Panc1 (cell line): ENCODE measurements around the gene CNOT1. TPM values are rescaled to one million over a fixed set of nuclear protein-coding genes. Genes with fewer than 3 reads are reported as not detected.
"Not testable (repeated sequence)": the region's sequence is repeated elsewhere in the genome, so short reads cannot be mapped to it uniquely, and the experiment has no call there.

Experiments
- ATAC-seq: fragments of 200-7000 bp; cut with Tn5 transposase; 2 replicates; pipeline ENCODE4 v1.9.1; 2020; ENCODE audit warnings: mild to moderate bottlenecking, moderate library complexity
- BruUV-seq: library from RNA; stranded (reverse); fragments of 400-500 nt; replicated peaks from 2 replicates; lab custom pipeline; 2021; lab: Mats Ljungman, UMichigan
- CTCF ChIA-PET: fragments of 300-600 bp; sonication (Branson Sonifier 250); formaldehyde crosslinking; loops from one replicate; lab custom pipeline; 2022; ENCODE audit warnings: antibody characterized with exemption; lab: Charles Lee
- POLR2A ChIA-PET: fragments of 300-600 bp; sonication (Branson Sonifier 250); formaldehyde crosslinking; loops from one replicate; lab custom pipeline; 2022; ENCODE audit warnings: antibody characterized with exemption; lab: Charles Lee
- DNase-seq: peaks from one replicate; pipeline ENCODE4 v3.0.0-alpha.2; 2010; ENCODE audit warnings: low read depth, low spot score
- H3K27ac ChIP-seq: 2 replicates; pipeline ENCODE4 v1.5.1; 2011; ENCODE audit warnings: mild to moderate bottlenecking, low read length, inconsistent platforms
- H3K27me3 ChIP-seq: fragments of 200-500 bp; sonication (Bioruptor generic); 2 replicates; pipeline ENCODE4 v1.6.0; 2014; ENCODE audit warnings: low read length, inconsistent platforms; ENCODE audit not compliant: control insufficient read depth, insufficient read depth
- H3K36me3 ChIP-seq: fragments of 200-500 bp; sonication (Bioruptor generic); 2 replicates; pipeline ENCODE4 v1.5.1; 2014; ENCODE audit warnings: inconsistent platforms, mild to moderate bottlenecking, low read length, moderate library complexity; ENCODE audit not compliant: control insufficient read depth, insufficient read depth
- H3K4me1 ChIP-seq: 2 replicates; pipeline ENCODE4 v1.5.1; 2011; ENCODE audit warnings: inconsistent platforms, mild to moderate bottlenecking, low read length, moderate library complexity; ENCODE audit not compliant: control insufficient read depth, insufficient read depth
- H3K4me3 ChIP-seq, 2 experiments: 2 replicates each; pipeline ENCODE4 v1.5.1; 2011 to 2012; ENCODE audit warnings: low read depth in 2 of 2, low read length in 2 of 2, mild to moderate bottlenecking in 2 of 2, inconsistent platforms in 1 of 2, moderate library complexity in 1 of 2
- H3K9me3 ChIP-seq: fragments of 200-500 bp; sonication (Bioruptor generic); 2 replicates; pipeline ENCODE4 v1.5.1; 2014; ENCODE audit warnings: low read depth, mild to moderate bottlenecking, inconsistent platforms, low read length, moderate library complexity; ENCODE audit not compliant: control insufficient read depth, insufficient read depth
- POLR2AphosphoS5 ChIP-seq: IDR thresholded peaks from 2 replicates; pipeline ENCODE4 v1.6.1; 2012; ENCODE audit warnings: mild to moderate bottlenecking, low read depth, low read length, moderate library complexity
- REST ChIP-seq, 2 experiments: IDR thresholded peaks; 2 replicates each; pipeline ENCODE4 v1.6.1; 2011 to 2012; ENCODE audit warnings: low read depth in 2 of 2, control low read depth in 1 of 2, low read length in 1 of 2, mild to moderate bottlenecking in 1 of 2, moderate library complexity in 1 of 2; ENCODE audit not compliant: insufficient read depth in 1 of 2
- SIN3A ChIP-seq: IDR thresholded peaks from 2 replicates; pipeline ENCODE4 v1.6.1; 2012; ENCODE audit warnings: low read depth, mild to moderate bottlenecking, low read length, moderate library complexity, borderline replicate concordance; ENCODE audit not compliant: insufficient read depth
- TCF7L2 ChIP-seq: IDR thresholded peaks from 2 replicates; pipeline ENCODE4 v1.6.1; 2011; ENCODE audit warnings: mild to moderate bottlenecking, low read depth, low read length, inconsistent platforms
- in situ Hi-C: cut with HindIII; loops from 2 replicates; pipeline ENCODE4 v1.10.0; 2016; ENCODE audit warnings: low sequenced_read_pairs, low pct_unique_long_range_greater_than_20kb
- intact Hi-C: fragments of 100-400 bp; cut with micrococcal nuclease; formaldehyde crosslinking; loops from one replicate; pipeline ENCODE4 v1.10.0; 2022; ENCODE audit not compliant: unreplicated experiment
- total RNA-seq: library from RNA; stranded (reverse); gene quantifications from one replicate; pipeline ENCODE4 v1.2.1, GENCODE V29; 2021; ENCODE audit not compliant: unreplicated experiment
- TF ChIP-seq, protein P1 (sequence below): fragments of 450-650 bp; IDR thresholded peaks from 2 replicates; pipeline ENCODE4 v1.5.1; 2017; ENCODE audit warnings: mild to moderate bottlenecking

Gene CNOT1
- total RNA-seq, 1 experiment from 2014 or later = 170 TPM

DNA sequence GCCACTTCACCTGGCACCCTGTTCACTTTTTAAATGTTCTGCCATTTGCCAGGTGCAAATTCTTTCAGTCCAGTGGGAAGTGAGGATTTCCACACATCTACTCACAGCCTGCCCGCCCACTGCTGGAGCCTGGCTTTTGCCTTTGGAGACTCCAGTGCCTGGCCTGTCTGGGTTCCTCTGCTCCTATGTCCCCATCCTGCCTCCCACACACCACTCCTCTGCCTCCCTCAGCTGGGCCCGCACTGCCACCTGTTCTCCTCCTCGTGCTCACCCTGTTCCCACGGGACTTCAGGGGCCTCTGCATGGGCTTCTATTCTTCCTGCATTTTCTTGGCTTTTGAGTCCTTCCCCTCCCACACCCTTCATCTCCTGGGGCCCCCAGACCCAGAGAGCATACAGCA is 137.6 kb downstream of the CNOT1 start:
- DNase-seq (no peak), ATAC-seq (no peak)
- Histone ChIP-seq H3K36me3 (no peaks in the 10 kb centered on the region), H3K9me3 (no peaks in the 10 kb centered on the region), H3K4me3 (no peak overlapping the region), H3K27me3 (no peaks in the 10 kb centered on the region), H3K27ac (no peak overlapping the region), H3K4me1 (no peaks in the 10 kb centered on the region)
- in situ Hi-C loops = no loop called here
- CTCF ChIA-PET = interaction anchor here (0.6 to 0.8 kb wide), 3 partner anchors 169 to 1032 kb away, joined by 3 to 4 read pairs (median 3); no protein-coding TSS in a partner anchor
- intact Hi-C loops = no loop called here
- POLR2A ChIA-PET = no interaction called here
- TF ChIP-seq POLR2AphosphoS5 (no peak), TCF7L2 (no peak), REST (IDR thresholded peaks at IDR 0.05; ENCODE audit: insufficient read depth in 1 of 2, low read depth in 2 of 2, low read length in 1 of 2) (no peak), SIN3A (no peak)
- TF ChIP-seq, protein P1, sequence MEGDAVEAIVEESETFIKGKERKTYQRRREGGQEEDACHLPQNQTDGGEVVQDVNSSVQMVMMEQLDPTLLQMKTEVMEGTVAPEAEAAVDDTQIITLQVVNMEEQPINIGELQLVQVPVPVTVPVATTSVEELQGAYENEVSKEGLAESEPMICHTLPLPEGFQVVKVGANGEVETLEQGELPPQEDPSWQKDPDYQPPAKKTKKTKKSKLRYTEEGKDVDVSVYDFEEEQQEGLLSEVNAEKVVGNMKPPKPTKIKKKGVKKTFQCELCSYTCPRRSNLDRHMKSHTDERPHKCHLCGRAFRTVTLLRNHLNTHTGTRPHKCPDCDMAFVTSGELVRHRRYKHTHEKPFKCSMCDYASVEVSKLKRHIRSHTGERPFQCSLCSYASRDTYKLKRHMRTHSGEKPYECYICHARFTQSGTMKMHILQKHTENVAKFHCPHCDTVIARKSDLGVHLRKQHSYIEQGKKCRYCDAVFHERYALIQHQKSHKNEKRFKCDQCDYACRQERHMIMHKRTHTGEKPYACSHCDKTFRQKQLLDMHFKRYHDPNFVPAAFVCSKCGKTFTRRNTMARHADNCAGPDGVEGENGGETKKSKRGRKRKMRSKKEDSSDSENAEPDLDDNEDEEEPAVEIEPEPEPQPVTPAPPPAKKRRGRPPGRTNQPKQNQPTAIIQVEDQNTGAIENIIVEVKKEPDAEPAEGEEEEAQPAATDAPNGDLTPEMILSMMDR = no peak
- BruUV-seq = no TSS peak

DNA sequence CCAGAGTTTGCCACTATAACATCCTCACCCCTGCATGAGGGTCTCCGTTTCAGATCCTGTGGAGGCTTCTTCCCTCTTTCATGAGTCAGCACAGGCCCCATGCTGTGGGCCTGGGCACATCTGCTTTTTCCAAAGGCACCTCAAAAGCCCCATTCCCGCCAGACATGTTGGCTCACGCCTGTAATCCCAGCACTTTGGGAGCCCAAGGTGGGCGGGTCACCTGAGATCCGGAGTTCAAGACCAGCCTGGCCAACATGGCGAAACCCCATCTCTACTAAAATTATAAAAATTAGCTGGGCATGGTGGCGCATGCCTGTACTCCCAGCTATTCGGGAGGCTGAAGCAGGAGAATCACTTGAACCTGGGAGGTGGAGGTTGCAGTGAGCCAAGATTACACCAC is 139.1 kb downstream of the CNOT1 start:
- POLR2A ChIA-PET, H3K4me3 ChIP-seq, CTCF ChIA-PET, H3K9me3 ChIP-seq, H3K27me3 ChIP-seq, ATAC-seq, intact Hi-C loops, H3K4me1 ChIP-seq, H3K27ac ChIP-seq, BruUV-seq, DNase-seq, H3K36me3 ChIP-seq, in situ Hi-C loops: not testable (repeated sequence)

DNA sequence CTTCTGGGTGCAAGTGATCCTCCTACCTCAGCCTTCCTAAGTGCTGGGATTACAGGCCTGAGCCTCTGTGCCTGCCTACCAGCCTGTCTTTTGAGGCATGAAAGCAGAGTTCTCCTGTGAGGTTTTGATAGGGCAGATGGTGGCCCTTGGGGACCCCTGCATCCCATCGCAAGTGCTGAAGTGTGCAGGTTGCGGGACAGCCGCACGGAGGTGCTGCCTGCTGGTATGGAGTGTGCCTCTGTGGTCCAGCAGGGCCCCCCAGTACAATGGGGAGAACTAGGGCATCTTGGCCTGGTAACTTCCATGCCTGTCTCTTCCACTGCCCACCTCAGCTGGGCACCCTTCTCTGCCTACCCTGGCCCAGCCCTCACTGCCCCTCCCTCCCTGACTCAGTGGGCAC is 139.6 kb downstream of the CNOT1 start:
- DNase-seq (no peak), ATAC-seq (no peak)
- no peaks in the 10 kb centered on the region for H3K36me3 ChIP-seq
- no peaks in the 10 kb centered on the region for H3K4me1 ChIP-seq
- no peak overlapping the region for H3K27ac ChIP-seq
- BruUV-seq = no TSS peak
- intact Hi-C loops (no loop called here), in situ Hi-C loops (no loop called here)
- H3K27me3 ChIP-seq = no peaks in the 10 kb centered on the region
- H3K4me3 ChIP-seq = no peak overlapping the region
- TF ChIP-seq TCF7L2 (no peak), SIN3A (no peak), REST (IDR thresholded peaks at IDR 0.05; ENCODE audit: insufficient read depth in 1 of 2, low read depth in 2 of 2, low read length in 1 of 2) (no peak), POLR2AphosphoS5 (no peak)
- TF ChIP-seq, protein P1 = no peak
- H3K9me3 ChIP-seq = no peaks in the 10 kb centered on the region
- ChIA-PET POLR2A (no interaction called here), CTCF (no interaction called here)
